GM18517 (cell line): ENCODE data around the gene KLK4.

ENCODE experiments used
- ATAC-seq: cut with Tn5 transposase; IDR thresholded peaks from one replicate; pipeline ENCODE4 v1.9.1; 2021; ENCODE audit warnings: mild to moderate bottlenecking, moderate library complexity; ENCODE audit not compliant: unreplicated experiment

KLK4 gene, protein sequence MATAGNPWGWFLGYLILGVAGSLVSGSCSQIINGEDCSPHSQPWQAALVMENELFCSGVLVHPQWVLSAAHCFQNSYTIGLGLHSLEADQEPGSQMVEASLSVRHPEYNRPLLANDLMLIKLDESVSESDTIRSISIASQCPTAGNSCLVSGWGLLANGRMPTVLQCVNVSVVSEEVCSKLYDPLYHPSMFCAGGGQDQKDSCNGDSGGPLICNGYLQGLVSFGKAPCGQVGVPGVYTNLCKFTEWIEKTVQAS

DNA sequence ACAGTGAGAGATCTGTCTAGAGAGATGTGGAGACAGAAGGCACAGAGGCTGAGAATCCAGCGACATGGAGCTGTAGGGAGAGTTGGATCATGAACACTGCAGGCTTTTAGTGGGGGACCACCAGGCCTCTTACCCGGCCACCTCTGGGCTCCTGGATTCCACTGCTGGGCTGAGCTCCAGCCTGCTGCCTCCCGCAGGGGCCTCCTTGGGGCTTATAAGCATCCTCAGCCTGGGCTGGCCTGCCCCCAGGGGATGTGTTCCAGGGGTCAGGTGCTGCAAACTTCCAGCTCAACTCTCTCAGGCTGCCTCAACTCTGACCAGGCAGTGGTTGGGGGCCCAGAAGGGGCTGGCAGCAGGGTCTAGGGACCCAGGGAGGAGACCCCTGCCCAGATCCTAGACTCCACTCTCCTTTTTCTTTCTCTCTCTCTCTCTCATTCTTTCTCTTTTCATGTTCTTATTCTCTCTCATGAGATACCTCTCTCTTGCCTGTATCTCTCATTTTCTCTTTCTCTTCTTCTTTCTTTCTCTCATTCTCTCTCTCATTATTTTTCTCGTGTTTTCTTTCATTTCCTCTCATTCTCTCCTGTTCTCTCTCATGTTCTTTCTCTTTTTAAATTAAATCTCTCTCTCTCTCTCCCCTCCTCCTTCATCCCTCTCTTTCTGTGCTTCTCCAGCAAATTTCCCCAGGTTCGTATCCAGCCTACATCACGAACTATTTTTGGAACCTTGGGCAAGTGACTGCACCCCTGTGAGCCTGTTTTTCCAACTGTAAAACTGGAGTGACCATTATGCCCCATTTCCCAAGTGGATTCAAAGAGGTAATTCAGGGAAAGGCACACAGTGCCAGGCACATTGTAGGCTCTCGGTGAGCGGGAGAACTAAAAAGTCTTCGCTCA is at the start of gene KLK4:
Gene KLK4 (minus strand): TSS at position 190 of the 896 bp plus-strand sequence. CDS start 657 bp downstream, outside the sequence.
- ATAC-seq, result no peak

DNA sequence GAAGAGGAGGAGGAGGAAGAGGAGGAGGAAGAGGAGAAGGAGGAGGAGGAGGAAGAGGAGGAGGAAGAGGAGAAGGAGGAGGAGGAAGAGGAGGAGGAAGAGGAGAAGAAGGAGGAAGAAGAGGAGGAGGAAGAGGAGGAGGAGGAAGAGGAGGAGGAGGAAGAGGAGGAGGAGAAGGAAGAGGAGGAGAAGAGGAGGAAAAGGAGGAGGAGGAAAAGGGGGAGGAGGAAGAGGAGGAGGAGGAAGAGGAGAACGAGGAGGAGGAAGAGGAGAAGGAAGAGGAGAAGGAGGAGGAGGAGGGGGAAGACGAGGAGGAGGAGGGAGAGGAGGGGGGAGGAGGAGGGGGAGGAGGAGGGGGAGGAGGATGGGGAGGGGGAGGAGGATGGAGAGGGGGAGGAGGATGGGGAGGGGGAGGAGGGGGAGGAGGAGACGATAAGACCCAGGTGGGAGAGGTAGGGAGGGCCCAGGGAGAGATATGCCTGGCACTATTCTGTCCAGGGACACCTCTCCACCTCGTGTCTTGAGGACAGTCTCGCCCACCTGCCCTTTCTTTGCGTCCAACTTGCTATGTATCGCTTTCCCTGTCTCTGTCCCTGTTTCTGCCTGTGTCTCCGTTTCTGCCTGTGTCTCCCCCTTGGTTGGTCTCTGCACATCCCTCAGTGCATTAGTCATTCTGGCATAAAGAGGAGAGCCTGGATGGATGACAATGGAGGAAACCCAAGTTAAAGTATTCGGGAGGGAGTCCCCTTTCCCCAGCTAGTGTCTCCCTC is 48.7 kb upstream of the KLK4 start:
- ATAC-seq, result no peak

GRCh38 chr19:50957587-50957986 is 46.4 kb upstream of the KLK4 start:
- ATAC-seq, result no peak

DNA sequence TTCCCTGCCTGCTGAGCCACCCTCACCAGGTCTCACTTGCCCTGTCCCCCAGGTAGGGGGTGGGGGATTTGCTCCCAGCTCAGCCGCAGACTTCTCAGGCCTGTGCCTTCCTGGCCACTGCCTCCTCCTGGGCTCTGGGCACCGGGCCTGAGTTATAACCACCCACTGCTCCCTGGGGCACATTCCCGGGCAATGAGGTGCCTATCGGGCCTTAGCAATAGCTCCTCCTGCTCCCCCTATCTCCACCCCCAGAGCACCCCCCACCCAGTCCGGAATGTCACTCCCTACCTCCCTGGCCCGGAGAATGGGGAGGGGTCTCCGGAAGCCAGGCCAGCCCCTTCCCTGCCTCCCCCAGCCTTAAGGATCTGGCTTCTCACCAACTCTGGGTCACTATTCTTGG is 41.7 kb upstream of the KLK4 start, which contains the start of gene KLK5:
Gene KLK5 (minus strand): TSS at position 129 of the 400 bp plus-strand sequence. CDS start 381 bp downstream, outside the sequence.
- ATAC-seq, result no peak

DNA sequence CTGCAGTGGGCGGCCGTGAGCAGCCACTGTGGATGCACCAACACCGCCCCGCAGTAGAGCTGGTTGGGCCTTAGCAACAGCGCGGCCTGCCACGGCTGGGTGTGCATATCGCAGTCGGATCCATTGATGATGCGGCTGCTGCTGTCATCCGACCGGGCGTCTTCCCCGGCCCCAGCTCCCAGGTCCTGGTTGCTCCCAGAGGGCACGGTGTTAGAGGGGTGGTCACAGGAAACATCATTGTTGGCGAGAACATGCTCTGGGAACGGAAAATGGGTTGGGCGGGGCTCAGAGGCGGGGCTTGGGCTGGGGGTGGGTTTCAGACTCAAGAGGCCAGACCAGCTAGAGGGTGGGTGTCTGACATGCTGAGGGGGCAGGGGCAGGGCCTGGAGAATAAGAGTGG is 38.7 kb upstream of the KLK4 start:
- no peak for ATAC-seq

- ATAC-seq, result no peak
Measured at GRCh38 chr19:50947123-50947522, 35.9 kb upstream of the KLK4 start.

GRCh38 chr19:50944795-50945194 is 33.6 kb upstream of the KLK4 start:
- ATAC-seq, result no peak

DNA sequence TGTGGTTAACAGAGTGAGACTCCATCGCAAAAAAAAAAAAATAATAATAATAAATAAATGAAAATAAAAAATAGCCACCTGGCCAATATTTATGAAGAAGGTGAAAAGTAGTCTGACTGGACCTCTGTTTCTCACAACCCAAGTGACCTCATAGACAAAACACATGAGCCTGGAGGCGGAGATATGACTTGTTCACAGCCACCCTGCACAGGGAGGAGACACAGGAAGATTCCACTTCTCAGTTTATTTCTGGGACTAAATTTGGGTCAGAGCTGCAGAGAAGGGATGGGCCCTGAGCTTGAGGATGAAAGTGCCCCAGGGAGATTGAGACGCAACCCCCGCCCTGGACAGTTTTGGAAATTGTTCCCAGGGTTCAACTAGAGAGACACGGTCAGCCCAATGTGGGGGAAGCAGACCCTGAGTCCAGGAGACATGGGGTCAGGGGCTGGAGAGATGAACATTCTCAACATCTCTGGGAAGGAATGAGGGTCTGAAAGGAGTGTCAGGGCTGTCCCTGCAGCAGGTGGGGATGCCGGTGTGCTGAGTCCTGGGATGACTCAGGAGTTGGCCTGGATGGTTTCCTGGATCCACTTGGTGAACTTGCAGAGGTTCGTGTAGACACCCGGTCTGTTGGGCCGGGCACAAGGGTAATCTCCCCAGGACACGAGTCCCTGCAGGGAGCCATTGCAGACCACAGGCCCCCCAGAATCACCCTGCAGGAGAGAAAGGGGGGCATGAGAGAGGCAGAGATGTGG is 32.1 kb upstream of the KLK4 start:
- ATAC-seq, result no peak

GRCh38 chr19:50939596-50939995 is 28.4 kb upstream of the KLK4 start:
- ATAC-seq, result no peak

DNA sequence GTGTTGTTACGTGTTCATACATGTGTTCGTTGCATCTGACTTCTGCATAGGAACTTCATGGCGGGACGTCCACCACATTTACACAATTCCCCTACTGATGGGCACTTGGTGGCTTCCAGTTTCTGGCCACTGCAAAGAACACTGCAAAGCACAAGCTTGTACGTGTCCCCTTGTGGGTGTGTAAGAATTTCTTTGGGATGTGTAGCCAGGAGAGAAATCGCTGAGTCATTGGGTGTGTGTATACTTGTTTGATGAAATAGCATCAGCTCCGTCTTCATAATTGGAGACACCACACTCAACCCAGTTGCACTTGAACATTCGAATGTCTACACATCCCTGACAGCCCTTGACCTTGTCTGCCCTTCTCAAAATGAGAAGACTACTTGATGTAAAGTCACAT is 22.4 kb upstream of the KLK4 start:
- ATAC-seq, result no peak

DNA sequence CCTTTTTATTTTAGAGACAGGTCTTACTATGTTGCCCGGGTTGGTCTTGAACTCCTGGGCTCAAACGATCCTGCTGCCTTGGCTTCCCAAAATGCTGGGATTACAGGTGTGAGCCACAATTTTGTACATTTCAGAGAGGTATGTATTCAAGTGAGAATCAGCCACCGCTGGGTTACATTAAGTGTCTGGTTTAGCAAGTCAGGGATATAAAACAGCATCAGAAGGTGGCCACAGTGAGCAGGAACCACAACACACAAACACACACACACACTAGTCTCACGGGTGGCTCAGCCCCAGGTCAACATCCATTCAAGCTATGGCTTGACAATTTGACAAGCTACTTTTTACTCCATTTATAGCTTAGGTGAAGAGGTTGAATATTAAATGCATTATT is 21.5 kb upstream of the KLK4 start:
- ATAC-seq, result no peak

DNA sequence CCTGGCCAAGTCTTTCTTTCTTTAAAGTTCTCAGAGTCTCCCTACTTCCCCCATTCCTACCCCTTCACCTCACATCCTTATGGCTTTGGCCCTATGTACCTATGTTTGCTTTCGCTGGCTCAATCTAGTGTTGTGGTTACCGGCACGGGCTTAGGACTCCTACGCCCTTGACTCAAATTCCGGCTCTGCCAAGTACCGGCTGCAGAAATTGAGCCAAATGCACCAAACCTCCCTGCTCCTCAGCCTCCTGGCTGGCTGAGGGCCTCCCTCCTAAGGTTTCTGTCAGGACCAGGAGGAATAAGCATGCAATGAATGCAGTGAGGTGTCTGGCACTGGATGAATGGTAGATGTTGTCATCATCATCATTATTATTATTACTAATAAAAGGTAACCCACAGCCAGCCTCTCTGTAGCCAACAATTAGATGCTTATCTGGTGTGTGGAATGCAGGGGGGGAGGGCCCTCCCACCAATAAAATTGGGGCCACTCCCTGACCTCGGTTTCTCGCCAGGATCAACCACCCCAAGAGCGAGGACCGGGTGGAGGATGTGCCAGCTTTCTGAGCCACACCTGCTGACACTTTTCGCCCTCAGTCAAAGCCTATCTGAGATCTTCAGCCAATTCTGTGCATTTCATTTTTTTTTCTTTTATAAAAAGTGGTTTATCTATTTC is 21.0 kb upstream of the KLK4 start:
- ATAC-seq, result no peak

DNA sequence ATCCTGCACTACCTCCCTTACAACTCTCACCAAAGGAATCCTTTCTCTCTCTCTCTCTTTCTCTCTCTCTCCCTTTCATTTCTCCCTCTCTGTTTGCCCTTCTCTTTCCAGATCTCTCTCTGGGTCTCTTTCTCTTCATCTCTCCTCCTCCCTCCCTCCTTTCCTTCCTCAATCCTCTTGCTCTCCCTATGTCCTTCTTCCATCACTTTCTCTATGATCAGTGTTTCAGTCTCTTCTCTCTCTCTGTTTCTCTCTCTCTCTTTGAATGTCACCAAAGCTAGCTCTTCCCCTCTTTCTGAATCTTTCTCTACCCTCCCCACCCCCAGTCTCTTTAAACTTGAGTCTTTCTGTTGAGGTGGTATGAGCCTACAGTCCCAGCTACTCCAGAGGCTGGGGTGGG is 19.8 kb upstream of the KLK4 start:
- ATAC-seq, result no peak

DNA sequence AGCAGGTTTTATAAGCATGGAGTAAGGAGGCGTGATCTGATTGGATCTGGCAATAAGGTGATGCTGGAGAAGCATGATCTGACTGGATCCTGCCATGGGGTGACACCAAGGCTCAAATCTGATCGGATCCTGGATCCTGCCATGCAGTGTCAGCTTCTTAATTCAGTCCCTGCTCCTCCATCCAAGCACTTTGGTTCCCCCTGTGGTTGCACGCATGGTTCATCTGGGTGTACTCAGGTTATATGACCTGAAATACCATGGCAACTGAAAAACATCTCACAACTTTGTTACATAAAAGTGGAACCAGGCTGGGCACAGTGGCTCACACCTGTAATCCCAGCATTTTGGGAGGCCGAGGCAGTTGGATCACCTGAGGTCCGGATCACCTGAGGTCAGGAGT is 17.6 kb upstream of the KLK4 start:
- no peak for ATAC-seq

DNA sequence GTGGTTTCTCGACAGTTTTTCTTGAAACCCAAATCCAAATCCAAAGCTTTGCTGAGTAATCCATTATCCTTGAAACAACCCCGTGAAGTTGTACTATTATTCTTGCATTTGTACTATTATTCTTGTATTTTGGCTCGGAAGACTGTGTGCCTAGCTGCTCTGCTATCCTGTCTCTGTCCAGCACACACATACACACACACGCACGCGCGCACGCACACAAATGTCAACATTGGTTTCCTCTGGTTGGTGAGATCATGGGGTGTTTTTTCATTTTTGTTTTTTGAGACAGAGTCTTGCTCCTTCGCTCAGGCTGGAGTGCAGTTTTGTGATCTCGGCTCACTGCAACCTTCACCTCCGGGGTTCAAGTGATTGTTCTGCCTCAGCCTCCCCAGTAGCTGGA is 14.9 kb upstream of the KLK4 start:
- ATAC-seq, result no peak

DNA sequence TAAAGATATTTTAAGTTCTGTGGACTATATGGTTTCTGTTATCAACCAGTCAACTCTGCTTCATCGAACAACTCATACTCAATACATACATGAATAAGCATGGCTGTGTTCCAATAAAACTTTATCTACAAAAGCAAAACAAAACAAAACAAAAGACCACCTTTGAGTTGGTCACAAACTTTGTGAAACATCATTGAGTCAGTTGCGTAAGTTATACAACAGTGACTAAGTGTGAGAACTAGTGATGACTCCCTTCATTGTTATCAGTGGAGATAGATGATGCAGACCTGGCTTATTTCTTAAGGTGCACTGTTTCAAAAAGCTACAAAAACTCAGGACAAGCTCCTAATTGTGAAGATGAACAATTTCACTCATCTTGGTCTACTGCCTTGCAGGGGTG is 14.5 kb upstream of the KLK4 start:
- ATAC-seq, result no peak

- ATAC-seq, result no peak
Measured at GRCh38 chr19:50924586-50924985, 13.4 kb upstream of the KLK4 start.

- ATAC-seq, result peak; percentile 57
Measured at GRCh38 chr19:50922317-50922853, 11.2 kb upstream of the KLK4 start.

DNA sequence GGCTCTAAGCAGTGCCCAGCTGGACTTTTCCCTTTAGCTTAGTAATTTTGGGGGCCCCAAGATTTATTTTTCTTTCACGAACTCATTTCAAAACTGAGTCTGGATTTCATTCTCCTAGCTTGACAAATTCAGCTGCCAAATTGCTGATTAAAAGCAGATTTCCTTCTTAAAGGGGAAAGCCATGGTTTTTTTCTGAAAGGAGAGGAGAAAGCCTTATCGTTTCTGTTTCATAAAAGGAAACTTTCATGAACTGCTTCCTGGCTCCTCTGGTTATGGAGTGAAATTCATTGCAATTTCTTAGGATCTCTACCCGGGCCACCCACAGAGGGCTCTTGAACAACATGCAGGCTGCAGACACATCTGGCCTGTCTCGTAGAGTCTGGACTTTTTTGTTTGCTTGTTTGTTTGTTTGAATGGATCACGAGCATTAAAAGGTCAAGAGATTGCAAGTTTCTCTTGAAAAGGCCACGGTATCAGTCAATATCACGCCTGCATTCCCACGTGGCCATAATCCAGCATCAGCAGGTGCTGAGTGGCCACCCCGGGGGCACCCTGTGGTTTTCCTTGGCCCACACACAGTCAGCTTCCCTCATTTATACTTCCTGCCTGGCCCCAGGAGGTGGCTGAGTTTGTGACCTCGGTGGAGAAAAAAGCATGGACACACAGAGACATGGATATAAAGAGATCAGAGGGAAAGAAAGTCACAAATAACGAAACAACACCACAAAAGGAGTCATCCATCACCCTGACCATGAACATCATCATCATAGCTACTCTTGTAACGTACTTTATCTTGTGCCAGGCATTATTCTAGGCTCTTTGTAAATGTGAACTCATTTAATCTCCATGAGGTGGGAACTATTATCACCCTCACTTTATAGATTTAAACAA is 10.5 kb upstream of the KLK4 start:
- peak; percentile 13 for ATAC-seq
